GM19372 (cell line): ENCODE measurements around the gene SGCA.

ENCODE experiments used
- ATAC-seq: cut with Tn5 transposase; IDR thresholded peaks from one replicate; pipeline ENCODE4 v1.9.1; 2021; ENCODE audit warnings: mild to moderate bottlenecking, low read depth, moderate library complexity; ENCODE audit not compliant: unreplicated experiment

The SGCA gene

DNA sequence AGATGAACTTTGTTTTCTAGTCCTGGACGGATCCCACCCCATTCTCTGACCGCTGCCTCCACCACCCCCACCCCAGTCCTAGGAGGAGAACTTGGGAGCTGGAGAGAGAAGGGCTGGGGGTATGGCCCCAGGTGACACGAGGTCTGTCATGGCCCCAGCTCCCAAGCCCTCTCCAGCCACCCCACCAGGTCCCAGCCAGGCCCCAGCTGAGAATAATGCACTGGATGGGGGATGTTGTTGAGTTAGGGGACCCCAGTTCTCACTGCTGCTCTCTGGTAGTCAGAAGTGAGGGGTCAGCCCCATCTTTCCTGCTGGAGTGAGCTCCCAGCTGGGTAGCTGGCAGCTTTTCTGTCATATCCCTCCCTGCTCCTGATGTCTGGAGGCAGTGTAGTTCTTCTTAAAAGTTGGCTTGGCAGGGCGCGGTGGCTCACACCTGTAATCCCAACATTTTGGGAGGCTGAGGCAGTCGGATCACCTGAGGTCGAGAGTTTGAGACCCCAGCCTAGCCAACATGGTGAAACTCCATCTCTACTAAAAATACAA is 40.2 kb downstream of the SGCA start:
- ATAC-seq: no peak

DNA sequence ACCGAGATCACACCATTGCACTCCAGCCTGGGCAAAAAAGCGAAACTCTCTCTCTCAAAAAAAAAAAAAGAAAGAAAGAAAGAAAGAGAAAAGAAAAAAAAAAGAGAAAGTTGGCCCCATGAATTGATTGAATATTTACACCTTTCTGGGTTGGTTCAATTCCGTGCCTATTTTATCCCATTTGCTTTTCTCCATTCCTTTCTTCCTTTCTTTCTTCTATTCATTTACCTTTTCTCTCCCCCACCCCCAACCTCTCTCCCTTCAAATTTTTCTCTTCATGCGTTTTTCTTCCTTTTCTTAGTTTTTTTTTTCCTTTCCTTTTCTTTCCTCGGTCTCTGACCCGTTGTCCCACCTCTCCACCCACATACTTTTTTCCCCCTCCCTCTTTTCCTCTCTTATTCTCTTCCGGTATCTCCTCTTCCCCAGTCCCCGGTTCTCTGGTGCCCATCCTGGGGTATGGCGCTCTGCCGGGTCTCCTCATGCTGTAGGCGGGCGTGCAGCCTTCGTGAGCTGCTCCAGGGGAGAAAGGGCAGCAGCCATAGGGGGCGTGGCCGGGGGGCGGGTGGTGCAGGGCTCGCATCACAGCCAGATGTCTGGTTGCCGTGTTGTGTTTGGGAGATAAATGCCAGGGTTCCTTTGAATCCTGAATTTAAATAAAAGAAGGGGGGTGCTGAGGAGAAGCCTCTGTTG is 40.9 kb downstream of the SGCA start:
- ATAC-seq: no peak

DNA sequence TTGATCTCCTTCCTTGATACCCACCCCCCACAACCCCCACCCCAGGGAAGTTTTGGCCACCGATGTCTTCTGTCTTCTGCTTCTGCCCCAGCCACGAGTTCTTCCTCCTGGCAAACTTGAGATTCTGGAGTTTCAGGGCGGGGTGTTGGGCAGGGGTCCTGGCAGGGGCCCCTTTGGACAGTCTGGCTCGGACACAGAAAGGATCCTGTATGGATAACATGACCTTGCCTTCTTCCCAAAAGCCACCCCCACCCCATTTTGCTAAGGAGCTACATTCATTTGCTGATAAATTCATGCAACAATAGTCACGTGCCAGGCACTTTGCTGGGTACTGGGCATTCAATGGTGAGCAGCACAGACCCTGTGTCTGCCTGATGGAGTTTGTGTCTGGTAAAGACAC is 41.5 kb downstream of the SGCA start:
- no peak for ATAC-seq

DNA sequence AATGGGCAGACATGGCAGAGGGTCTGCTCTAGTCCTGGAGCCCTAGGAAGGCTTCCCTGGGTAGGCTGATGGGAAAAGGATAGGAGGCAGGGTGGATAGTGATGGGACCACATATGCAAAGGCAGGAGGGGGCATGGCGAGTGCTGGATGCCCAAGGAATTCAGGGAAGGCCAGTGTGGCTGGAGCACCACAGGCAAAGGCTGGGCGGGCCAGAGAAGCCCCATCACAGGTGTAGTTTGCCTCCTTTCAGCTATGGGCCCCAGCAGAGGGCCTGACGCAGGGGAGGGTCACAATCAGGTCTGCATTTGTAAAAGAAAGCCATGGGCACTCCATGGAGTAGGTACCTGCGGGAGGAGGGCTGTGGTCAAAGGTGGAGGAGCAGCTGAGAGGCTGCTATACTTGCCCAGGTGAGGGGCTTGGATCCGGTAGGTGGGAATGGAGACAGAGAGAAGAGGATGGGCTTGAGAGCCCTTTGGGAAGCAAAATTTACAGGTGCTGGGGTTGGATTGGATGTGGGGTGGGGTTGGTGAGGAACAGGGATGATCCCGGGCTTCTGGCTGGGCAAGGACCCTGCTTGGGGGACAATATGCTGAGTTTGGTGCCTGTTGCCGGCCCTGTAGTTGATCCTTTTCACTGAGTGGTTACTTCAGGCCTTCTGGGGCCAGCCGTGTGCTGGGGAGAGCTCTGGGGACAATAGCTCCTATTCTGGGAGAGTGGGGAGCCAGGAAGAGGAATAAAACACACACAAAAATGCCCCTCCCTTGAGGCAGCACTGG is 42.2 kb downstream of the SGCA start:
- no peak for ATAC-seq

DNA sequence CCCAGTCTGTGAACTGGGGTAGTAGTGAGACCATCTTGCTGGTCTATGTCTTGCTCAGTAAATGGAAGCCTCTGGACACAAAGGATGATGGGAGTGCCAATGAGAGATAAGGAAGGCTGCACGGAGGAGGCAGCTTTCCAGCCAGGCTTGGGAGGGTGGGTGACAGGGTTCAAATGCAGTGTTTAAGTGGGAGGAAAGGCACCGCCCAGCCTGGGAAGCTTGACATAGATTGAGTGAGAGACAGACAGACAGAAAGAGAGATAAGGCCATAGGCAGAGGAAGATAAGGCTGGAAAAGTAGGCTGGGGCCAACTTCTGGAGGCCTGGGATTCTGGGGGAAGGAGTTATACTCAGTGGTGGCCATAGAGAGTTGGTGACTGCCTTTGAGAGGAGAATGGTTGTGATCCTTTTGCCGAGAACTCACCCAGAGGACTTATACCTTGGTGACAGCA is 42.8 kb downstream of the SGCA start:
- ATAC-seq: no peak

DNA sequence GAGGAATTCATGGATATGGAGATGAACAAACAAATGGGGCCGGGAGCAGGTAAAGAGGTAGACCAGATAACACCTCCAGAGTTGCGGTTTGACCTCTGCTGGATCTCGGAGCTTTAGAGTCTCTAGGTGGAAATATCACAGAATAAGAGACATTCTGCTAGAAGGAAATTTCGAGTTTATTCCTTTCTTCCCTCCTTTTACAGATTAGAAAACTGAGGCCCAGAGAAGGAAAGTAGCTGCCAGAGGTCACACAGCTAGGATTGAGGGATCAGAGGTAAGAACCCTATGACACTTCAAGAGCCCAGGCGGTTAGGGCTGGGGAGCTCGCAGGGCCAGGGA is 43.3 kb downstream of the SGCA start:
- ATAC-seq: no peak

DNA sequence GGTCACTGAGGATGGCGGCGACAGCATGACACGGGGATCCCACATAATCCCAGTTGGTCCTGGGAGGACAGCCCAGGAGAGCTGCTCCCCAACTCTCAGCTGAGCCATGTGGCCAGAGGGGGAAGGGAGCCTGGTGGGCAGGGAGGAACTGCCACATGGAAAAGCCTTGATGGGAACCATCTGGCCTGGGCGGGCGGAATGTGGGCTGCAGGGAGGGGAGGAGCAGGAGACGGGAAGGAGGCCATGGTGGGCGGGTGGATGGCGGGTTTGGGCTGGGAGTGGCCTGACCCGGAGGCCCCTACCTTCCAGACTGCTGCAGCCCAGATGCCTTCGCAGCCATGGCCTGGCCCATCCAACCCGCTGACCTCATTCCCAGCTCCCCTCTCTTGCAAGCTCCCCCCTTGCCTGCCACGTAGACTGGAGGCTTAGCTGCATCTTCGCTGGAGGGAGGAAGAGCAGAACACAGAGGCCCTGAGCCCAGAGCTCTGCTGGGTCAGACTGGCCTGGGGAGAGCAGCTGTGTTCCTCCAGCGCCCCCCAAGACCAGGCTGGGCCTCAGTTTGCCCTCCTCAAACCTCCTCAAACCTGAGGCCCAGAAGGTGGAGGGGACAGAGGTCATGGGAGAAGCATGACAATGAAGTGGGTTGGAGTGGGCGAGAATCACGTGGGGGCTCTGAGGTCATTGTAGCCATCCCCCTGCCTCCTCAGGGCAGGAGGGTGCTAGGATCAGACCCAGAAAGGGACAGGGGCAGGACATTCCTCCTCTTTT is 43.9 kb downstream of the SGCA start:
- no peak for ATAC-seq

DNA sequence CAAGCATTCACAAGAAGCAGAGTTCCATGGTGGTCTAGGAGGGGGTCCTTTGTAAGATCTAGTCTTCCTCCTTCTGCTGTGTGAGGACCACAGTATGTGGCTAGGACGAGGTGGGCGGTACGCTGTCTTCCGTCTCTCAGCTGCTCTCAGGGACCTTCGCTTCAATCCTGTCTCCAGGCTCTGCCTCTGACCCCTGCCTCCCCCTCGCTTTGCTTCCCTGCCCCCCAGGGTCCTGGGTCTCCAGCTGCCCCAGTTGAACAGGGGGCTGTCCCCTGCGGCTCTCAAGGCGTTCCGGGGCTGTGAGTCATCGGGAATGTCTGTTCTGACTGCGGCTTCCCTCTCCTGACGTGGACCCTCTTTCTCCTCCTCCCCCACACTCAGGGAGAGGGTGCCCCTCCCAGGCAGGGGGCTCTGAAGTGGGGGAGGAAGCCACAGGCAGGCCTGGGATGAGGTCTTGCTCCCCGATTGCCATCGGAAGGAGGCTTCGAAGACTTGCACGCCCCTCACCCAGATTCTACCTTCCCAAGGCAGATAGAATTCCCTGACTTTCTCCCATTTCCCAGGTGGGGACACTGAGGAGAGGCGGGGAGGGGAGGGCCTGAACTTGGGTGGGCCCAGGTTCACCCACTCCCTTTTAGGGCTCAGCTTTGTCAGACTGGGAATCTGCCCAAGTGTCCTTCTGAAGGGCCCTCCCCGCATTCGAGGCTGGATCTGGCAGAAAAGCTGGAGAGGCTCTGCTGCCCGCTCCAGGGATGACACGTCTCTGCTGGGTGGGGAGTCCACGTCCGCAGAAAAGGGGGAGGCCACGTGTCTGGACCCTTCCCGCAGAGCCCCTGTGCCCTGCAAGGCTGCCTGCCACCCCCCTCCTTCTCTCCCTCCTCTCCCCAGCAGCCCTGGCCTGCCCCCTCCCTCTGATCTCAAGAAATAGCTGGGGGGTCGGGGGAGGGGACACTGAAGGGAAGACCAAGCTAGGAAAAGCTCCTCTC is 44.7 kb downstream of the SGCA start:
- no peak for ATAC-seq

DNA sequence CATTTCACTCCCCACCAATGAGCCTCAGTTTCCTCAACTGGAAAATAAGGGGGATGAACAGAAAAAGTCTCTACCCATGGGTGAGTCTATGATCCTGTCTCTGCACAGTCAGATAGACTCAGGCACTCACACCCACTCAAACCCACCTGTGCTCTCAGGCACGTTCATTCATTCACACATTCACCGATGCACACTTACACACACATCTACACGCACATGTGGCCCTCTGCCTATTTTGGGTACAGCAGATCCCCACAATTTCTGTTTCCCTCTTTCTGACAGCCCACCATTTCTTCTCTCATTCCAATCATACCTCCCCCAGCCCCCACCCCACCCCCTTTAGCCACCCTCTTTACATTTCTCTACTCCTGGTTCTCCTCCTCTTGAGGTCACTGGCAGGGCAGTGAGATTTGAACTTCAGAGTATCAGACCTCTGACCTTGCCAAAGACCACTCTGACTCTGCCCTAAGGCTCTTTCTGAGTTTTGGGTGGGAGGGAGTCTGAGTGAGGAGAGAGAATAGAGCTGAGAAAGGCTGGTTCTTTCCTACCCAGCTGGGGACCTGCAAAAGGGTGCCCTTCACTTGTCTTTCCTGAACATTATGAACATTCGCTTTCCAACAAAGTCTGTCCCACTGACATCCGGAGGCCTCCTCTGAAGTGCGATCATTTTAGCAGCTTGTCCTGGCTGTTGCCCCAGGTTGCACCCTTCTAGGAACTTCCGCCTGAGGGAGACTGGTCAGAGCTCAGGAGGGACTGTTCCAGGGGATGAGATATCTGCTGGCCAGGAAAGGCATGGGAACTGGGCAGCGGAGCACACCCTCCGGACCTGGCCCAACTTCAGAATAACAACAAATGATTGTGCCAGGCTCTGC is 45.7 kb downstream of the SGCA start:
- no peak for ATAC-seq

DNA sequence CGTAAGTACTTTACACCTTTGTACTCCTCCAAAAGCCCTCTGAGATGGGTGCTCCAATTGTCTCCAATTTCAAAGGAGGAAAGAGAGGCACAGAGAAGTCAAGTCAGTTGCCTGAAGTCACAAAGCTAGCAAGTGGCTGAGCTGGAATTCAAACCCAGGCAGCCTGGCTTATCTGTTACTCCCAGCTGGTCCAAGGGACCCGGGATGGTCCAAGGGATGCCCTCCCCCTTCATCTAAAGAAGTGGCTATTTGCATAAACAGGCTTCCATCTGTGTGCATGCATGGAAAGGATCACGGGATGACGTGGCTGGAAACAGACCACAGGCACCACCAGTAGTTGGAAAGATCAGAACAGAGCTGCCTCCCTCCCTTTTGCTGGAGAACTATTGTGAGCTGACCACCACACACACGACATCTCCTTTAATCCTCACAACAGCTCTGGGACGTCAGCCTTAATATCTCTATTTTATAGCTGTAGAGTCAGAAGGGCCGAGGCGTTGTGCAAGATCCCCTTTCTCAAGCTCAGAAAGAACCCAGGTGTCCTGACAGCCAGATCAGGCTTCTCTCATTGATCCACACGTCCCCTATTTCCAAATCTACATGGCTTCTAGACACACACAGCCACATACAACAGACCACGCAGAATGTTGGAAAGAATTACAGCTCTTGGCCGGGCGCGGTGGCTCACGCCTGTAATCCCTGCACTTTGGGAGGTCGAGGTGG is 46.5 kb downstream of the SGCA start:
- no peak for ATAC-seq

DNA sequence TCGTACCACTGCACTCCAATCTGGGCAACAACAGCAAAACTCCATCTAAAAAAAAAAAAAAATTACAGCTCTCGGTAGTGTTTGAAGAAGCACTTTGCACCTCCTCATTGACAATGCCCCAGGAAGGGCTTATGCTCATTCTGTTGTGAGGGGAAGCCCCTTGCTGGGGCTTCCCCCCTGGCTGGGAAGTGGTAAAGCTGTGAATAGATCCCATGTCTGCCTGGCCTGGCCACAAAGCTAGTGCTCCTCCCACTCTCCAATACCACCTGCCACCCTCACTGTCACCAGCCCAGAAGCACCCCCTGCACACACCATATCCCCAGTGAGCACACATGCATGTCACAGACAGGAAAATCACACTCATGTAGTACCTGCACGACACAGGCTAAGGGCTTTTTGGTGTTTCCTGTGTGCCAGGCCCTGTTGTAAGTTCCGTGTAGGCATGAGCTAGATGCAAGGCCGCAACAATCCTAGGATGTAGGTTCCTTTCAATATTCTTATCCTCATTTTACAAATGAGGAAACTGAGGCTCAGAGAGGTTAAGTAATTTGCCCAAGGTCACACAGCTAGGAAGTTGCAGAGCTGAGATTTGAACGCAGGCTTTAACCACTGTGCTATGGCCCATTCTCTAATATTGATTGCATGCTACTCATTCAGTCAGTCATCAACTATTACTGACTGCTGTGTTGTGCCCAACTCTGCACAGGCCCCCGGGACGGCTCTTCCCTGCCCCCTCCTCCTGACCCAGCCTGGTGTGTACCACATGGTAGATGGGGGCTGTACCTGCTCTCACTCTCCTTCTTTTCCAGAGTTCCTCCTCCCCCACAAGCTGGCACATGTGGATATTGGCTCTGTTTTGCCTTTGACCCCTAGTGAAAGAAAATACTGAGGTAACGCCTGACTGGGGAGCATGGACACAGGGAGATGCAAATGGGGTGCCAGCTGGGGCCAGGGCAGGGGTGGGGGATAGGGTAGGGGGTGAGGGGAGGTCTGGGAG is 47.5 kb downstream of the SGCA start:
- ATAC-seq: peak; percentile 87

DNA sequence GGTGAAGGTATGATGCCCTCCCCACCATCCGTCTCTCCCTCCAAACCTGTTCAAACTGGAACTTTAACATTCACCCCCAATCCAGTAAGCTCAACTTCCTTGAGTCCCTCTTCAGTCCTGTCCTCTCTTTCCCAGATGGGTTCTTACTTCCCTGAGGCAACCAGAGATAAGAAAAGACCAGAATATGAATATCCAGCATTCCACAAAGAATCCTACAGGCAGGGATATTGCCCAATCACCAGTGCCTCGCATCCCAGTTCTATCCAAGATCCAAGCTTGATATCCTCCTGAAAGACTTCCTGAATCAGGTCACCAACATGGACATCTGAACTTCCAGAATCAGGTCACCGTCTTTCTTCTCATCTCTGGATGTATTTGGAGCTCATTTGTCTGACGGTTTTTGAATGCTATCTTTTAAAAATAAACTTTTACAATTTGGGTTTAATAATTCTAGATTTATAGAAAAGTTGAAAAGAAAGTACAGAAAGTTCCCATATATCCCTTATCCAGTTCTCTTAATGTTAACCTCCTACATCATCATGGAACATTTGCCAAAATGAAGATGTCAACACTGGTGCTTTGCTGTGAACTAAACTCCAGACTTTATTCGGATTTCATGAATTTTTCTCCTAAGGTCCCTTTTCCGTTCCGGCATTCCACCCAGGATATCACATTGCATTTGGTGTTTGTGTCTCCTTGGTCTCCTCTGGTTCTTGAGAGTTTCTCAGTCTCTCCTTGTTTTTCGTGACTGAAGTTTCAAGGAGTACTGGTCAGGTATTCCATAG is 49.4 kb downstream of the SGCA start:
- ATAC-seq: no peak

DNA sequence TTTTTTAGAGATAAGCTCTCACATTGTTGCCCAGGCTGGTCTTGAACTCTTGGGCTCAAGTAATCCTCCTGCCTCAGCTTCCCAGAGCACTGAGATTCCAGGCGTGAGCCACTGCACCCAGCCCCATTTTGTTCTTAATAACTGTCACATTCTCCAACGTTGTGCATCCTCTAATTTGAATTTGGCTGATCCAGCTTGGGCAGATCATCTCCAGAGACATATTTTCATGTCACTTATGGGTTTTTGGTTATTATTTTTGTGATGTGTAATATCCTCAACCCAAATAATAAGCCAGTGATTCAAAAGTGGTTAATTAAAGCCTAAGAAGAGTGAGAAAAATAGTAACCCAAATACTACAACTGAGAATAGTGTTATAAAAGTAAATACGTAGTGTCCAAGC is 51.8 kb downstream of the SGCA start:
- no peak for ATAC-seq

DNA sequence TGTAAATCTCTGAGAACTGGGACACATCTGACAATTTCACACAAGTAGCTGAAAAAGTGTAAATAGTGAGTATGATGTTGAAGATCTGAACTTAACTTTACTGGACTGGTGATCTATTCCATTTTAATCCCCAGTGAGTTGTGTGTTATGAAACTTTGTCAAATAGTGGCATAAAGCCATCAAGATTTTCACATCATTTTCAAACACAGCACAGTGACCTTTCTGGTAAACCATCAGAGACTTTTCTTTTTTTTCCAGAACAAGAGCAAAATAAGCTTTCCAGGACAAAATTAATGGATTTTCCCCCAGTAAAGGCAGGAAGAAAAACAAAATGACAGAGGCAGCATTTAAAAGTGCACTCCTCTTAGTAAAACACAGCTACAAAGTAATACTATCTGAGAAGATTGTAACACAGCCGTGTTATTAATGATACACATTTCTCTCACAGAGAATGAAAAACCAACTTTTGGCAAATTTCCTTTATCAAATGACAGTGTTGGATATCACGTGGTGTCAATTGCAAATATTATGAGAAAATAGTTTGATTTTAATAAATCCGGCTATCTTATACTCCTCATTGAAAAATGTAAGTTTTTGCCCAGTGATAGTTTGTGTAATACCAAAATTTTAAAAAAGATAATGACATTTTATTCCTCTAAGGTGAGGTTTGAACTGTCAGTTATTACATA is 52.4 kb downstream of the SGCA start:
- no peak for ATAC-seq

DNA sequence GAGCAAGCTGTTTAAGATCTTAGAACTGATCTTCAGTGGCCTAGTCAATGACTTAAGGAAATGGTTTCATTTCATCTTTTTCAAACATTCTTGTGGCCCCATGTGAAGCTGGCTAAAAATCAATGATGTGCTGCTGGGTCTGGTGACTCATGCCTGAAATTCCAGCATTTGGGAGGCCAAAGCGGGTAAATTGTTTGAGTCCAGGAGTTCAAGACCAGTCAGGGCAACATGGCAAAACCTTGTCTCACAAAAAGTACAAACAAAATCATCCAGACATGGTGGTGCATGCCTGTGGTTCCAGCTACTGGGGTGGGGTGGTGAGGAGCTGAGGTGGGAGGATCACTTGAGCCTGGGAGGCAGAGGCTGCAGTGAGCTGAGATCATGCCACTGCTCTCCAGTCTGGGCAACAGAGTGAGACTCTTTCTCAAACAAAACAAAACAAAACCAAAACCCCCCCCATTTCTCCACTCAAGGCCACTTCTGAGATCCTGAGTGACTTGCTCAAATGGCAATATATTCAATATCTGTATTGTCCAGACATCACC is 53.0 kb downstream of the SGCA start:
- no peak for ATAC-seq

DNA sequence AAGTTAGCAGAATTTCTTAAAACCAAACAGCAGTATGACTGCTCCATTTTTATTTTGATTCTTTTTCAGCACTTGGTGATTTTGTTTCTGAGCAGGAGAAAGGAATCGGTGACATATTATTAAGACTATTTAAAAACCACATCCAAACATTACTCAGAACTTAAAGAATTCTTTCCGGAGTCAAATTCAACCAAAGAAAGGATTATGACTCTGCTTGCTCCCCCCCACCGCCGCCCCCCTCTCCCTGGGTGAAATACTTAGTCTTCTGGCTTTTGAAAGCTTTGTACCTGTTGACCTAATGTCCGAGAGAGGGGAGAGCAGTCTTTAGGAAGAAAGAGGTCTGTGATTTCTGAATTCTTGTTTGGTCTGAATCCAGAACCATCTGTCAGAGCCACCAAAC is 53.5 kb downstream of the SGCA start:
- no peak for ATAC-seq
